HuH-7.5 (cell line): ENCODE data around the gene PSMB5.

Experiments used
- DNase-seq: peaks from one replicate; pipeline ENCODE4 v3.0.0; 2011; ENCODE audit warnings: low spot score

Gene PSMB5

GRCh38 chr14:23043754-23044153, 9.1 kb upstream of the PSMB5 start:
- no peak for DNase-seq

- no peak for DNase-seq
Measured at GRCh38 chr14:23043145-23043544, 8.4 kb upstream of the PSMB5 start.

- DNase-seq: no peak
Measured at GRCh38 chr14:23042162-23042965, 7.7 kb upstream of the PSMB5 start, which contains the start of gene PSMB11. Gene PSMB11 (plus strand): TSS chr14:23042212. CDS start chr14:23042226, 14 bp downstream.

GRCh38 chr14:23041729-23042128, 7.0 kb upstream of the PSMB5 start:
- no peak for DNase-seq

GRCh38 chr14:23040100-23040499, 5.4 kb upstream of the PSMB5 start:
- no peak for DNase-seq

- DNase-seq: no peak
Measured at GRCh38 chr14:23035303-23036144, 824 bp upstream of the PSMB5 start.

GRCh38 chr14:23033801-23034497, 751 bp downstream of the PSMB5 start:
- no peak for DNase-seq

- DNase-seq: no peak
Measured at GRCh38 chr14:23033251-23033727, 1.4 kb downstream of the PSMB5 start.

- DNase-seq: no peak
Measured at GRCh38 chr14:23030936-23031335, 3.8 kb downstream of the PSMB5 start.

GRCh38 chr14:23028799-23029198, 5.9 kb downstream of the PSMB5 start:
- DNase-seq: no peak

- no peak for DNase-seq
Measured at GRCh38 chr14:23025151-23025814, 9.4 kb downstream of the PSMB5 start.

- DNase-seq: no peak
Measured at GRCh38 chr14:23024612-23025075, 10.1 kb downstream of the PSMB5 start.

- no peak for DNase-seq
Measured at GRCh38 chr14:23023795-23024152, 10.9 kb downstream of the PSMB5 start.

GRCh38 chr14:23023022-23023794, 11.5 kb downstream of the PSMB5 start:
- DNase-seq: no peak

- no peak for DNase-seq
Measured at GRCh38 chr14:23021889-23022442, 12.7 kb downstream of the PSMB5 start.

- no peak for DNase-seq
Measured at GRCh38 chr14:23021434-23021833, 13.3 kb downstream of the PSMB5 start.

- no peak for DNase-seq
Measured at GRCh38 chr14:23020143-23021128, 14.3 kb downstream of the PSMB5 start.

- DNase-seq: no peak
Measured at GRCh38 chr14:23018107-23018506, 16.6 kb downstream of the PSMB5 start.

- DNase-seq: no peak
Measured at GRCh38 chr14:23017091-23017490, 17.6 kb downstream of the PSMB5 start.
